ENCODE data around the gene PCDHA10.
"Not testable (repeated sequence)": the region's sequence is repeated elsewhere in the genome, so short reads cannot be mapped to it uniquely, and the experiment has no call there.

PCDHA10 gene

DNA sequence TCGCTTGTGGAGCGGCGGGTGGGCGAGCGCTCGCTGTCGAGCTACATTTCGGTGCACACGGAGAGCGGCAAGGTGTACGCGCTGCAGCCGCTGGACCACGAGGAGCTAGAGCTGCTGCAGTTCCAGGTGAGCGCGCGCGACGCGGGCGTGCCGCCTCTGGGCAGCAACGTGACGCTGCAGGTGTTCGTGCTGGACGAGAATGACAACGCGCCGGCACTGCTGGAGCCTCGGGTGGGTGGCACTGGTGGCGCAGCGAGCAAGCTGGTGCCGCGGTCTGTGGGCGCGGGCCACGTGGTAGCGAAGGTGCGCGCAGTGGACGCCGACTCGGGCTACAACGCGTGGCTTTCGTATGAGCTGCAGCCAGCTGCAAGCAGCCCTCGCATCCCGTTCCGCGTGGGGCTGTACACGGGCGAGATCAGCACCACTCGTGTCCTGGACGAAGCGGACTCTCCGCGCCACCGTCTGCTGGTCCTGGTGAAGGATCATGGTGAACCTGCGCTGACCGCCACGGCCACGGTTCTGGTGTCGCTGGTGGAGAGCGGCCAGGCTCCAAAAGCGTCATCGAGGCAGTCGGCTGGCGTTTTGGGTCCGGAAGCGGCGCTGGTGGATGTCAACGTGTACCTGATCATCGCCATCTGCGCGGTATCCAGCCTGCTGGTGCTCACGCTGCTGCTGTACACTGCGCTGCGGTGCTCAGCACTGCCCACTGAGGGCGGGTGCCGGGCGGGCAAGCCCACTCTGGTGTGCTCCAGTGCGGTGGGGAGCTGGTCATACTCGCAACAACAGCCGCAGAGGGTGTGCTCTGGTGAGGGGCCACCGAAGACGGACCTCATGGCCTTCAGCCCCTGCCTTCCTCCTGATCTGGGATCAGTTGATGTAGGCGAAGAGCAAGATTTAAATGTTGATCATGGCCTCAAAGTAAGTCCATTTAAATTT, 12.6 kb upstream of the PCDHA10 start:
- DNase-seq (ENCODE audit: low read depth) = no peak

DNA sequence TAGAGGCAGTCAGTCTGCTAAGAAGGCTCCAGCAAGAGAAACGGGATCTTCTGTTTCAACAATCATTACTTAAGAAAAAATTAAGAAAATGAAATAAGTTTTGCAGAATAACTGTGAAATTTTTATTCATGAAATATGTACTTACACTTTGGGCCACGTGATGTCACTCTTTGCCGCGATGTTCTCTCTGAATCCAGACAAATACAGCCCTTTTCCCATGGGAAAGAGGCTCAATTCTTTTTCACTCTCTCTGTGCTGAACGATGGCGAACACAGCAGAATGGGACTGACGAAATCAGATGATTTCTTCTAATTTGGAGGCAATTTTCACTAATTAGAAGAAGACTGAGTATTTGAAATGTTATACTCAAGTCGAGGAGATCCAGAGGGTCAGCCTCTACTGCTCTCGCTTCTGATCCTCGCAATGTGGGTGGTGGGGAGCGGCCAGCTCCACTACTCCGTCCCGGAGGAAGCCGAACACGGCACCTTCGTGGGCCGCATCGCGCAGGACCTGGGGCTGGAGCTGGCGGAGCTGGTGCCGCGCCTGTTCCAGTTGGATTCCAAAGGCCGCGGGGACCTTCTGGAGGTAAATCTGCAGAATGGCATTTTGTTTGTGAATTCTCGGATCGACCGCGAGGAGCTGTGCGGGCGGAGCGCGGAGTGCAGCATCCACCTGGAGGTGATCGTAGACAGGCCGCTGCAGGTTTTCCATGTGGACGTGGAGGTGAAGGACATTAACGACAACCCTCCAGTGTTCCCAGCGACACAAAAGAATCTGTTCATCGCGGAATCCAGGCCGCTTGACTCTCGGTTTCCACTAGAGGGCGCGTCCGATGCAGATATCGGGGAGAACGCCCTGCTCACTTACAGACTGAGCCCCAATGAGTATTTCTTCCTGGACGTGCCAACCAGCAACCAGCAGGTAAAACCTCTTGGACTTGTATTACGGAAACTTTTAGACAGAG, 7.3 kb upstream of the PCDHA10 start, which contains the start of gene PCDHA9:
TSS of gene PCDHA9 (plus strand) at position 244 of the 964 bp plus-strand sequence. CDS start at position 358, 114 bp downstream.
- DNase-seq (ENCODE audit: low read depth) = not testable (repeated sequence)

DNA sequence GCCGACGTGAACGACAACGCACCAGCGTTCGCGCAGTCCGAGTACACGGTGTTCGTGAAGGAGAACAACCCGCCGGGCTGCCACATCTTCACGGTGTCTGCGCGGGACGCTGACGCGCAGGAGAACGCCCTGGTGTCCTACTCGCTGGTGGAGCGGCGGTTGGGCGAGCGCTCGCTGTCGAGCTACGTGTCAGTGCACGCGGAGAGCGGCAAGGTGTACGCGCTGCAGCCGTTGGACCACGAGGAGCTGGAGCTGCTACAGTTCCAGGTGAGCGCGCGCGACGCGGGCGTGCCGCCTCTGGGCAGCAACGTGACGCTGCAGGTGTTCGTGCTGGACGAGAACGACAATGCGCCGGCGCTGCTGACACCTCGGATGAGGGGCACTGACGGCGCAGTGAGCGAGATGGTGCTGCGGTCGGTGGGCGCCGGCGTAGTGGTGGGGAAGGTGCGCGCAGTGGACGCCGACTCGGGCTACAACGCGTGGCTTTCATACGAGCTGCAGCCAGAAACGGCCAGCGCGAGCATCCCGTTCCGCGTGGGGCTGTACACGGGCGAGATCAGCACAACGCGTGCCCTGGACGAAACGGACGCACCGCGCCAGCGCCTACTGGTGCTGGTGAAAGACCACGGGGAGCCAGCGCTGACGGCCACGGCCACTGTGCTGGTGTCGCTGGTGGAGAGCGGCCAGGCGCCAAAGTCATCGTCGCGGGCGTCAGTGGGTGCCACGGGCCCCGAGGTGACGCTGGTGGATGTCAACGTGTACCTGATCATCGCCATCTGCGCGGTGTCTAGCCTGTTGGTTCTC, 5.7 kb upstream of the PCDHA10 start:
- DNase-seq (ENCODE audit: low read depth) = not testable (repeated sequence)

DNA sequence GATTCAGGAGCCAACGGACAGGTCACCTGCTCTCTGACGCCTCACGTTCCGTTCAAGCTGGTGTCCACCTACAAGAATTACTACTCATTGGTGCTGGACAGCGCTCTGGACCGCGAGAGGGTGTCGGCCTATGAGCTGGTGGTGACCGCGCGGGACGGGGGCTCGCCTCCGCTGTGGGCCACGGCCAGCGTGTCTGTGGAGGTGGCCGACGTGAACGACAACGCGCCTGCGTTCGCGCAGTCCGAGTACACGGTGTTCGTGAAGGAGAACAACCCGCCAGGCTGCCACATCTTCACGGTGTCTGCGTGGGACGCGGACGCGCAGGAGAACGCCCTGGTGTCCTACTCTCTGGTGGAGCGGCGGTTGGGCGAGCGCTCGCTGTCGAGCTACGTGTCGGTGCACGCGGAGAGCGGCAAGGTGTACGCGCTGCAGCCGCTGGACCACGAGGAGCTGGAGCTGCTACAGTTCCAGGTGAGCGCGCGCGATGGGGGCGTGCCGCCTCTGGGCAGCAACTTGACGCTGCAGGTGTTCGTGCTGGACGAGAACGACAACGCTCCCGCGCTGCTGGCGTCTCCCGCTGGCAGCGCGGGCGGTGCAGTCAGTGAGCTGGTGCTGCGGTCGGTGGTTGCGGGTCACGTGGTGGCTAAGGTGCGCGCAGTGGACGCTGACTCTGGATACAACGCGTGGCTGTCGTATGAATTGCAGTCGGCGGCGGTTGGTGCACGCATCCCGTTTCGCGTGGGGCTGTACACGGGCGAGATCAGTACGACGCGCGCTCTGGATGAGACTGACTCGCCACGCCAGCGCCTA, 1.7 kb downstream of the PCDHA10 start:
- no peak for DNase-seq (ENCODE audit: low read depth)

DNA sequence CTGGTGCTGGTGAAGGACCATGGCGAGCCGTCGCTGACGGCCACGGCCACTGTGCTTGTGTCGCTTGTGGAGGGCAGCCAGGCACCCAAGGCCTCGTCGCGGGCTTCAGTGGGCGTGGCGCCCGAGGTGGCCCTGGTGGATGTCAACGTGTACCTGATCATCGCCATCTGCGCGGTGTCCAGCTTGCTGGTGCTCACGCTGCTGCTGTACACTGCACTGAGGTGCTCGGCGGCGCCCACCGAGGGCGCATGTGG, 2.2 kb downstream of the PCDHA10 start:
- no peak for DNase-seq (ENCODE audit: low read depth)

DNA sequence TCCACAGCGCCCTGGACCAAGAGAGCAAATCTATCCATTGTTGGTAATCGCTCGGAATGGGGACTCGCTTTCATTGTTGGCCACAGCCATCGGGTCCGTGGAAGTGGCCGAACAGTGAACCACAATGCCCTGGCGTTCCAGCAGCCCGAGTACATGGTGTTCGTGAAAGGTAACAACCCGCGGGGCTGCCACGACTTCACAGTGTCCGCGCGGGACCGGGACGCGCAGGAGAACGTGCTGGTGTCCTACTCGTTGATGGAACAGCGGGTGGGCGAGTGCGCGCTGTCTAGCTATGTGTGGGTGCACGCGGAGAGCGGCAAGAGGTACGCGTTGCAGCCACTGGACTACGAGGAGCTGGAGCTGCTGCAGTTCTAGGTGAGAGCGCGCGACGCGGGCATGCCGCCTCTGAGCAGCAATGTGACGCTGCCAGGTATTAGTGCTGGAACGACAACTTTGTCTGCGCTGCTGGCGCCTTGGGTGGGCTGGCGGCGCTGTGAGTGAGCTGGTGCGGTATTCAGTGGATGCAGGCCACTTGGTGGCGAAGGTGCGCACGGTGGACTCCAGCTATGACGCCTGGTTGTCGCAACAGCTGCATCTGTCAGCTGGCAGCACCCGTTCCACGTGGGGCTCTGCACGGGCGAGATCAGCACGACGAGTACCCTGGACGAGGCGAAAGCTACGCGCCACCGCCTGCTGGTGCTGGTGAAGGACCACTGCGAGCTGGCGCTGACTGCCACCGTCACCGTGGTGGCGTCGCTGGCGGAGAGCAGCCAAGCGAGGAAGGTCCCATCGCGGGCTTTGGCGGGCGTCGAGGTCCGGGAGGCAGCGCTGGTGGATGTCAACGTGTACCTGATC, 7.0 kb downstream of the PCDHA10 start:
- no peak for DNase-seq (ENCODE audit: low read depth)

DNA sequence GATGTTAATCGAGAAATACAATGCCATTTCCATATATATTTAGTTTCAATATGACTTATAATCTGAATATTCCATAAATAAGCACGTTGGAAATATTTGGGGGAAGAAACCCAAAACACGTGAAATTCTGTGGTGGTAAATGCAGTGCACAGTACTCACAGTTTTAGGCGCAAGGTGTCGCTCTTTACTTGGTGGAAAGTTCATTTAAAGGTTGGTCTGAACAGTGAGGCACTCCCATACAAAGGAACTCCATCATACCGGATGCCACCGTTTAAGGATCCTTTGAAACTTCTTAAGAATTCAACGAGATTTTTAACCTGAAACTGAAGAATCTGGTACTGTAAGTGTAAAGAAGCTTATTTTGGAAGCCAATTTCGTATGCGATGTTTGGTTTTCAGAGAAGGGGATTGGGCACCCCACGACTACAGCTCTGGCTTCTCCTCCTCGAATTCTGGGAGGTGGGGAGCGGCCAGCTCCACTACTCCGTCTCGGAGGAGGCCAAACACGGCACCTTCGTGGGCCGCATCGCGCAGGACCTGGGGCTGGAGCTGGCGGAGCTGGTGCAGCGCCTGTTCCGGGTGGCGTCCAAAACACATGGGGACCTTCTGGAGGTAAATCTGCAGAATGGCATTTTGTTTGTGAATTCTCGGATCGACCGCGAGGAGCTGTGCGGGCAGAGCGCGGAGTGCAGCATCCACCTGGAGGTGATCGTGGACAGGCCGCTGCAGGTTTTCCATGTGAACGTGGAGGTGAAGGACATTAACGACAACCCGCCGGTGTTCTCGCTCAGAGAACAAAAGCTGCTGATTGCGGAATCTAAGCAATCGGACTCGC, 13.2 kb downstream of the PCDHA10 start, which contains the start of gene PCDHA11:
TSS of gene PCDHA11 (plus strand) at position 237 of the 834 bp plus-strand sequence. CDS start at position 384, 147 bp downstream.
- DNase-seq (ENCODE audit: low read depth) = no peak

DNA sequence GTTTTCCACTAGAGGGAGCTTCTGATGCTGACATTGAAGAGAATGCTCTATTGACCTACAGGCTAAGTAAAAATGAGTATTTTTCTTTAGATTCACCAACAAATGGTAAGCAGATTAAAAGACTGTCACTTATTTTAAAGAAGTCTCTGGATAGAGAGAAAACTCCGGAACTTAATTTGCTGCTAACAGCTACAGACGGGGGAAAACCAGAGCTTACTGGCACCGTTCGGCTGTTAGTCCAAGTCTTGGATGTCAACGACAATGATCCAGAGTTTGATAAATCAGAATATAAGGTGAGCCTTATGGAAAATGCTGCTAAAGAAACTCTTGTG, 13.8 kb downstream of the PCDHA10 start:
- DNase-seq (ENCODE audit: low read depth) = no peak

DNA sequence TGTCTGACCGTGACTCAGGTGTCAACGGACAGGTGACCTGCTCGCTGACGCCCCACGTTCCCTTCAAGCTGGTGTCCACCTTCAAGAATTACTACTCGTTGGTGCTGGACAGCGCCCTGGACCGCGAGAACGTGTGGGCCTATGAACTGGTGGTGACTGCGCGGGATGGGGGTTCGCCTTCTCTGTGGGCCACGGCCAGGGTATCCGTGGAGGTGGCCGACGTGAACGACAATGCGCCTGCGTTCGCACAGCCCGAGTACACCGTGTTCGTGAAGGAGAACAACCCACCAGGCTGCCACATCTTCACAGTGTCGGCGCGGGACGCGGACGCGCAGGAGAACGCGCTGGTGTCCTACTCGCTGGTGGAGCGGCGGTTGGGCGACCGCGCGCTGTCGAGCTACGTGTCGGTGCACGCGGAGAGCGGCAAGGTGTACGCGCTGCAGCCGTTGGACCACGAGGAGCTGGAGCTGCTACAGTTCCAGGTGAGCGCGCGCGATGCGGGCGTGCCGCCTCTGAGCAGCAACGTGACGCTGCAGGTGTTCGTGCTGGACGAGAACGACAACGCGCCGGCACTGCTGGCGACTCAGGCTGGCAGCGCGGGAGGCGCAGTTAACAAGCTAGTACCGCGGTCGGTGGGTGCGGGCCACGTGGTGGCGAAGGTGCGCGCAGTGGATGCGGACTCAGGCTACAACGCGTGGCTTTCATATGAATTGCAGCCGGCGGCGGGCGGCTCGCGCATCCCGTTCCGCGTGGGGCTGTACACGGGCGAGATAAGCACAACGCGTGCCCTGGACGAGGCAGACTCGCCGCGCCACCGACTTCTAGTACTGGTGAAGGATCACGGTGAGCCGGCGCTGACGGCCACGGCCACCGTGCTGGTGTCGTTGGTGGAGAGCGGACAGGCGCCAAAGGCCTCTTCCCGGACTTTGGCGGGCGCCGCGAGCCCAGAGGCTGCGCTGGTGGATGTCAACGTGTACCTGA, 14.8 kb downstream of the PCDHA10 start:
- DNase-seq (ENCODE audit: low read depth) = no peak

DNA sequence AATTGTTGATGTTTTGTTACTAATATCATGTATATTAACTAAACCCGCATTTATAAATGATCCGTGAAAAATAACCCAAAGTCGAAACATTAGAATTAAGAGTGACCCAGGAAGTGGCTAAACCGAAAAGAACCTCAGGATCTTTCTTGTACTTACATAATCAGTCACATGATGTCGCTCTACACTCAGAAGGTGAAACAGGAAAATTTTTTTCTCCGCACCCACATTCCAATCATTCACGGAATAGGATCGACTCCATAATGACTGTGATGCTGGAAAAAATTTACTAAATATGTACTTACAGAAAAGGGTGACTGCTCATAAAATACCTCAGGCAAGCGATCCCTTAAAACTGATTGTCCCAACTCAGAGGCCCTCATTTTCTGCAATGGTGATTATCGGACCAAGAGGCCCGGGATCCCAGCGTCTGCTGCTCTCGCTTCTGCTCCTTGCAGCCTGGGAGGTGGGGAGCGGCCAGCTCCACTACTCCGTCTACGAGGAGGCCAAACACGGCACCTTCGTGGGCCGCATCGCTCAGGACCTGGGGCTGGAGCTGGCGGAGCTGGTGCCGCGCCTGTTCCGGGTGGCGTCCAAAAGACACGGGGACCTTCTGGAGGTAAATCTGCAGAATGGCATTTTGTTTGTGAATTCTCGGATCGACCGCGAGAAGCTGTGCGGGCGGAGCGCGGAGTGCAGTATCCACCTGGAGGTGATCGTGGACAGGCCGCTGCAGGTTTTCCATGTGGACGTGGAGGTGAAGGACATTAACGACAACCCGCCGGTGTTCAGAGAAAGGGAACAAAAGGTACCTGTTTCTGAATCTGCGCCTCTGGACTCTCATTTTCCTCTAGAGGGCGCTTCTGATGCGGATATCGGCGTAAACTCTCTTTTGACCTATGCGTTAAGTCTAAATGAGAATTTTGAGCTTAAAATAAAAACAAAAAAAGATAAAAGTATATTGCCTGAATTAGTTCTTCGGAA, 19.7 kb downstream of the PCDHA10 start, which contains the start of gene PCDHA12:
TSS of gene PCDHA12 (plus strand) at position 224 of the 981 bp plus-strand sequence. CDS start at position 389, 165 bp downstream.
- DNase-seq (ENCODE audit: low read depth) = no peak

DNA sequence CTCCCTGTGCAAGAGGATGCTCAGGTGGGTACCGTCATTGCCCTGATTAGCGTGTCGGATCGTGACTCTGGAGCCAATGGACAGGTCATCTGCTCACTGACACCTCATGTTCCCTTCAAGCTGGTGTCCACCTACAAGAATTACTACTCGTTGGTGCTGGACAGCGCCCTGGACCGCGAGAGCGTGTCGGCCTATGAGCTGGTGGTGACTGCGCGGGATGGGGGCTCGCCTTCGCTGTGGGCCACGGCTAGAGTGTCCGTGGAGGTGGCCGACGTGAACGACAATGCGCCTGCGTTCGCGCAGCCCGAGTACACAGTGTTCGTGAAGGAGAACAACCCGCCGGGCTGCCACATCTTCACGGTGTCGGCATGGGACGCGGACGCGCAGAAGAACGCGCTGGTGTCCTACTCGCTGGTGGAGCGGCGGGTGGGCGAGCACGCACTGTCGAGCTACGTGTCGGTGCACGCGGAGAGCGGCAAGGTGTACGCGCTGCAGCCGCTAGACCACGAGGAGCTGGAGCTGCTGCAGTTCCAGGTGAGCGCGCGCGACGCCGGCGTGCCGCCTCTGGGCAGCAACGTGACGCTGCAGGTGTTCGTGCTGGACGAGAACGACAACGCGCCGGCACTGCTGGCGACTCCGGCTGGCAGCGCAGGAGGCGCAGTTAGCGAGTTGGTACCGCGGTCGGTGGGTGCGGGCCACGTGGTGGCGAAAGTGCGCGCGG, 21.0 kb downstream of the PCDHA10 start:
- DNase-seq (ENCODE audit: low read depth) = not testable (repeated sequence)

DNA sequence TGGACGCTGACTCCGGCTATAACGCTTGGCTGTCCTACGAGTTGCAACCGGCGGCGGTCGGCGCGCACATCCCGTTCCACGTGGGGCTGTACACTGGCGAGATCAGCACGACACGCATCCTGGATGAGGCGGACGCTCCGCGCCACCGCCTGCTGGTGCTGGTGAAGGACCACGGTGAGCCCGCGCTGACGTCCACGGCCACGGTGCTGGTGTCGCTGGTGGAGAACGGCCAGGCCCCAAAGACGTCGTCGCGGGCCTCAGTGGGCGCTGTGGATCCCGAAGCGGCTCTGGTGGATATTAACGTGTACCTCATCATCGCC, 21.5 kb downstream of the PCDHA10 start:
- DNase-seq (ENCODE audit: low read depth) = no peak

DNA sequence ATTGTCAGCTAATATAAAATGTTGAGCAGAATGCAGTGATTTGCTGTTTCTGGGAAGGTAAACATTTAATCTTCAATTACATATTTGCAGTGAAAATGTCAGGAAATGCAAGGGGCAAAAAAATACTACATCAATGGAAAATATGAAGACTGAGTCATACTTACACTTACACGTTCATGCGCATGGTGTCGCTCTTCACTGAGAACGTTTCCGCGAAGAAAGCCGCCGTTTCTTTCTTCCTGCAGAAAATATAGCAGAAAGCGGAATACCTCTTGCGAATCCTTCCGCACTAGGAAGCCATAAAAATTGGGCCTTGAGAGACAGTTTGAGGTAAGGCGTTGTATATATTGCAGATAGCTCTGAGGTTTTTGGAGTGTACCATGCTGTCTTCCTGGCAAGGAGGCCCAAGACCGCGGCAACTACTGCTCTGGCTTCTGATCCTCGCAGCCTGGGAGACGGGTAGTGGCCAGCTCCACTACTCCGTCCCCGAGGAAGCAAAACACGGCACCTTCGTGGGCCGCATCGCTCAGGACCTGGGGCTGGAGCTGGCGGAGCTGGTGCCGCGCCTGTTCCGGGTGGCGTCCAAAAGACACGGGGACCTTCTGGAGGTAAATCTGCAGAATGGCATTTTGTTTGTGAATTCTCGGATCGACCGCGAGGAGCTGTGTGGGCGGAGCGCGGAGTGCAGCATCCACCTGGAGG, 26.3 kb downstream of the PCDHA10 start, which contains the start of gene PCDHA13:
TSS of gene PCDHA13 (plus strand) at position 236 of the 702 bp plus-strand sequence. CDS start at position 381, 145 bp downstream.
- DNase-seq (ENCODE audit: low read depth) = no peak

DNA sequence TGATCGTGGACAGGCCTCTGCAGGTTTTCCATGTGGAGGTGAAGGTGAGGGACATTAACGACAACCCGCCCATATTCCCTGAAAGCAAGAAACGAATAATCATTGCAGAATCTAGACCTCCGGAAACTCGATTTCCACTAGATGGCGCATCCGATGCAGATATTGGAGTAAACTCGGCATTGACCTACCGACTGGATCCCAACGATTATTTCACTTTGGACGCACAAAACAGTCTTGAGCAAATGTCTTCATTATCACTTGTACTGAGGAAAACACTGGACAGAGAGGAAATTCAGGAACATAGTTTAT, 26.8 kb downstream of the PCDHA10 start:
- no peak for DNase-seq (ENCODE audit: low read depth)

DNA sequence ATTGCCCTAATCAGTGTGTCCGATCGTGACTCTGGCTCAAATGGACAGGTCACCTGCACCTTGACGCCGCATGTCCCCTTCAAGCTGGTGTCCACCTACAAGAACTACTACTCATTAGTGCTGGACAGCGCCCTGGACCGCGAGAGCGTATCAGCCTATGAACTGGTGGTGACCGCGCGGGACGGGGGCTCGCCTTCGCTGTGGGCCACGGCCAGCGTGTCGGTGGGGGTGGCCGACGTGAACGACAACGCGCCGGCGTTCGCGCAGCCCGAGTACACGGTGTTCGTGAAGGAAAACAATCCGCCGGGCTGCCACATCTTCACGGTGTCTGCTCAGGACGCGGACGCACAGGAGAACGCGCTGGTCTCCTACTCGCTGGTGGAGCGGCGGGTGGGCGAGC, 27.7 kb downstream of the PCDHA10 start:
- DNase-seq (ENCODE audit: low read depth) = no peak

Data from fibroblast of gingiva (primary cell).